Dermis blood vessel endothelial cell (primary cell): Measurements from ENCODE around the gene HEATR5A. TPM values are rescaled to one million over a fixed set of nuclear protein-coding genes. Genes with fewer than 3 reads are reported as not detected.

ENCODE experiments used
- DNase-seq: peaks from one replicate; pipeline ENCODE4 v3.0.0; 2010
- total RNA-seq: library from RNA; depleted of rRNA; stranded (reverse); fragments of >200 nt; gene quantifications from 2 replicates; pipeline ENCODE4 v1.2.3, GENCODE V29; 2014

Gene HEATR5A
- total RNA-seq, 1 donor from 2014 or later = 43.1 TPM

GRCh38 chr14:31425905-31426304 lies 5.6 kb upstream of the HEATR5A start:
- DNase-seq = no peak

DNA sequence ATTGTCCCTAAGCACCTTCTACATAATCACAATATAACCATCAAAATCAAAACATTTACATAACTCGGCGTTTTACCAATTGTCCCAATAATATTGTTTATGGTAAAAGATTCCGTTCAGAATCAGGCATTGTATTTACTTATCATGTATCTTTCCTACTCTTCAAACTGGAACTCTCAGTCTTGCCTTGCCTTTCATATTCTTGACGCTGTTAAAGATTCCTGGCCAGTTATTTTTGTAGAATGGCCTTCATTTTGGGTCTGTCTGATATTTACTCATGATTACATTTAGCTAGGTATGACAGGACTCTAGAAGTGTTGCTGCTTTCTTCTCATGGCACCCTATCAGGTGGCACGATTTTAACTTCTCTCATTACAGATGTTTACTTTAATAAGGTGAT lies 850 bp upstream of the HEATR5A start:
- no peak for DNase-seq

GRCh38 chr14:31419967-31420318 lies 407 bp downstream of the HEATR5A start:
- DNase-seq = peak; percentile 66

DNA sequence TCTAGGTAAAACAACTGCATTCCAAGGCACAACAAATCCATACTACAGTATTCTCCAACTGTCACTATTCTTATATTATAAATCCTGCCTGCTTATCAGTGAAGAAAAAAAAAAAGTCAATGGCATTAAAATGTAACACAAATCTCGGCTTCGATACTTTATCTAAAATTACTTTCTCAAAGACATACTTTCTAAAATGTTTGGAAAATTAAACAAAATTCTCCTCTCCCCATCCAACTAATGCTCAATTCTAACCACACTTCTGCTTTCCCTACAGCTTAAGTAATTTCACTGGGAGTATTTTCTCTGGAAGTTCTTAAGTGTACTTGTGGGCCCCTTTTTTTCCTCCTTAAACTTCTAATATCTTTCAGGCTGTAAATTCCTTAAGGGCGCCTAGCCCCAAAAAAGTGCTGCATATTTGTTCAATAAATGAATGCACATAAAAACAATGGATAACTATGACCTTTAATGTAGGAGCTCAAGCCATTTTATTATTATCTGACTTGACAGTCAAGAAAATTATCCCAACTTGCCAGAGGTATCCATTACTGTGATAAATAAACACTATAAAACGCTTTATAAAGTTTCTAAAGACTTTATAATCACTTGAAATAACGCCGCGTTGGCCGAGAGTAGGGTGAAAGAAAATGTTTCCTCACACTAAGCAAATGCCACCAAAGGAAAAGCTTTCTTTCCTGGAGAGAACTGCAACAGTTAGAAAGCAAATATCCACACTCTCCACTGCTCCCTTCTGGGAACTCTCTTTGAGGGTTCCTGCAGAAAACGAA lies 977 bp downstream of the HEATR5A start:
- DNase-seq = peak; percentile 12

DNA sequence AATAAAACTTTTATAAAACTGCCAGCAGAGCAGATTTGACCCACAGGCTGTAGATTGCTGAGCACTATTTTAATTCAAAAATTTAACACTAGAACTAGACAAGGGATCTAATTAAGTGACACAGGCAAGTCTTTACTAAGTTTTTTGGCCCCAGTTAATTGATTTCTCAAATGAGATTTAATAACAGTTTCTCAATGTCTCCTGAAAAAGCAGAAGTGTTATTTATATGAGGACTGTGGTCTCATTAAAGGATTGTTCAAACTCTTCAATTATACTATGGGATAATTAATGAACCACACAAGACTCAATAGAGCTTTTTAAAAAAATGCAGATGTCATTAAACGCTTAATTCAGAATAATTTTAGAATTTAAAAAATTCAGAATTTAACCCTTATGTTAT lies 1.9 kb downstream of the HEATR5A start:
- DNase-seq = no peak

- peak; percentile 67 for DNase-seq
Measured at GRCh38 chr14:31414190-31414833, 6.0 kb downstream of the HEATR5A start.

DNA sequence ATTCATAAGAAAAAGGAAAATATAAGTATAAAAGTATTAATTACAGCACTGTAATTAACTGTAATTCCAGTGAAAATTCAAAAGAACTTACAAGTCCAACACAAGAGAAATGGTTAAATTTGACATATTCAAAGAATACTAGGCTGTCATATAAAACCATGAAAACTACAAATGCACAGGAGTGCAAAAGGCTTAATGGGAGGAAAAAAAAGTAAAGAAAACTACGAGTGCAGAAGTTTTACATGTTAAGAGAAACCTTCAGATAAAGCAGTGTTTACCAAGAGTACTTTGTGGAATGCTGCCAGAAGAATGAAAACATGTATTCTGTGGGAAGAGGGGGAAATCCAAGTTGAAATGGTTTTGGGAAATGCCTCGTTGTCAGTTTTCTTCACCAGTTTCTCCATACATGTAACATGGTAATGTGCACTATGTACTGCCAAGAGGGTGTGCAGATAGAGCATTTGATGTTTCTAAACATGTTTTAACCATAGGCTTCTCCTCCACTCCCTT lies 9.1 kb downstream of the HEATR5A start:
- peak; percentile 25 for DNase-seq

DNA sequence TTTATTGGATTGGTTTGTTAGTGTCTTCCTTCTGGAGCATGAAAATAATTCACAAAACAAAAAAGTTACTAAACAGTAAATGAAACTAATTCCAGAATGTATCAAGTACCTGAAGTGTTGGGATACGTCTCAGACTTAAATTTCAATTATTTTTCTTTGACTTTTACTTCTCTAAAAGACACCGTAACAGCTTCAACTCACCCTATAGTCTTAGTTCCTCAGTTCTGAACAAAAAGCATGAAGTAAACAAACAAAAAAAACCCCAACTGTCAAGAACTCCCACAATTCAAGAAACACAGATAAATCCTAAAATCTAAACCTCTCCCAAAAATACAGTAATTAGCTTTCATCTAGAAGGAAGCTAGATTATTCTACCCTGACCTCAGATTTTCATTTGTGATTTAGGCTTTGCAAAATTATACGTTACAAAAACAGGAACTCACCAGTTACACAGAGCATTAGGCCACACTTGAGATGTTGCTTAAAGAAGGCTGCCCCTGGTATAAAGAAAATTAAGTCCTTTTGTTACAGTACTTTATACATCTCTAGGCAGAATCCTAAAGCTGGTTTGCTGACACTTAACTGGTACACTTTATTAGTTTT lies 10.2 kb downstream of the HEATR5A start:
- no peak for DNase-seq

- no peak for DNase-seq
Measured at GRCh38 chr14:31408421-31408820, 11.9 kb downstream of the HEATR5A start.

DNA sequence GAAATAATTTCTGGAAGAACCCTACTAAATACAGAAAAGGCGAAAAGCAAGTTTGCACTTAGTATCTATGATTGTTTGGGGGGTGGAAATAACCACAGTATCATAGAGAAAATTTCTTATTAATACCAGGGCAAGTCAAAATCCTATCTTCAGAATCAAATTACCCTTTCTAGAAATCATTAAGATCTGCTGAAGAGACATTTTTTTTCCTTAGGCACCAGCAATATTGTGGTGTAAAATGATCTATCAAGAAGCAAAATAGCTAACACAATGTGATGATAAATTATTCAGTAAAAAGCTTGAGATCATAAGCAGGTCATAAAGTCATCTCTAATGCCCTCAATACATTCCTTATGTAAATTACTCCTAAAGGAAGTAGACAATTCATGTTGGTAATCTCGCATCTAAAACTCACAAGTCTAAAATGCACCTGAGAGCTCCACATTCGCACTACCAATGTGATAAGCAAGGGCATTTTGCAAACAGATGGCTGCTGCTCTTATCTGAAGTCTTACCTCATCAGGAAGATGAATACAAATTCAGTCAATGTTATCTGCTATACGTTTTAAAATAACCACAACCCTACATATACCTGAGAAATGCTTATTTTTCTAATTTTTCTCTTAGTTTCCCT lies 14.6 kb downstream of the HEATR5A start:
- no peak for DNase-seq

DNA sequence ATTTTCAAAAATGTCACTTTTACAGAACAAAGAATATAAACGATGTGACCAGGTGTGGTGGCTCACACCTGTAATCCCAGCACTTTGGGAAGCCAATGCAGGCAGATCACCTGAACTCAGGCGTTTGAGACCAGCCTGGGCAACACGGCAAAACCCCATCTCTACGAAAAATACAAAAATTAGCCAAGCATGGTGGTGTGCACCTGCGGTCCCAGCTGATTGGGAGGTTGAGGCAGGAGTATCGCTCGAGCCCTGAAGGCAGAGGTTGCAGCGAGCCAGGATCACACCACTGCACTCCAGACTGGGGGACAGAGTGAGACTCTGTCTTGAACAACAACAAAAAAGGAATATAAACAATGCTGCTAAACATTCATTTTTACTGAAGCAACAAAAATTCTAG lies 15.2 kb downstream of the HEATR5A start:
- no peak for DNase-seq

- DNase-seq = no peak
Measured at GRCh38 chr14:31403707-31404106, 16.6 kb downstream of the HEATR5A start.

GRCh38 chr14:31402764-31403439 lies 17.4 kb downstream of the HEATR5A start:
- no peak for DNase-seq

- no peak for DNase-seq
Measured at GRCh38 chr14:31401369-31401932, 18.9 kb downstream of the HEATR5A start.

GRCh38 chr14:31400031-31400638 lies 20.2 kb downstream of the HEATR5A start:
- no peak for DNase-seq

DNA sequence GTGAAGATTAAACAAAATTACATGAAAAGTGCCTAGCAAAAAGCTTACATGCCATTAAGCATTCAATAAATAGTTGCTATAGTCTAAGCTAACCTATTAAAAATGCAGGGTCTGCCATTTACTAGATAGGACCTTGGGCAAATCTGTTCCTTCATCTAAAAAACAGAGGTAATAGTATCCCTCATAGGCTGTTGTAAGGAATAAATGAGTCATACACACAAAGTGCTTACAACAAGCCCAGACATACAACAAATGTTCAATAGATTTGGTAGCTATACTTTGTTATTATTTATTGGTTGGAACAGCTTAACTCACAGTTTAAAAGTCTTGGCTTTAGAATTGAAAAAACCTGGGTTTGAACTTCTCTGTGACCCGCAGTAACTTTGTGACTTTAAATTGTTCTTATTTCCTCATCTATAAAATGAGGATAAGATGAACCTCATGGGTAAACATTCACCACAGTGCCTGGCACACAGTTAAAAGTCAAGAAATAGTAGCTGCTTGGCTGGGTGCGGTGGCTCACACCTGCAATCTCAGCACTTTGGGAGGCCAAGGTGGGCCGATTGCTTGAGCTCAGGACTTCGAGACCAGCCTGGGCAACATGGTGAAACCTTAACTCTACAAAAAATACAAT lies 24.7 kb downstream of the HEATR5A start:
- DNase-seq = no peak

DNA sequence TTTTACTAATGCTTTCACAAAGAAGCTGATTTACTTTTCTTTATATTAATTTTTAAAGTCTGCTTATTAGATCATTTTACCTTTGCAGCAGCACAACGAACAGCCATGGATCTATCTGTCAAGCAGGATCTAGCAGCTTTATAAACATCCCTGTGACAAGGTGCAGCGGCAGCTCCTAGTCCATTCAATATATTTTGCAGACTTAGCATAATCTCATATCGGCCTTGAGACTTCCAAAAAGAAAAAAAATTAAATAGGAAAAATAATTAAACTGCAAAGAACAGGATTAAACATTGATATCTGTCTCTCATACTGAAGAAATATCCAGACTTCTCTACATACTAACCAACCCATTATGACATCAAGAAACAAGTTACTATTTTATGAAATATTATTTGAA lies 25.2 kb downstream of the HEATR5A start:
- DNase-seq = no peak

- no peak for DNase-seq
Measured at GRCh38 chr14:31391977-31392503, 28.3 kb downstream of the HEATR5A start.

GRCh38 chr14:31391473-31391872 lies 28.9 kb downstream of the HEATR5A start:
- DNase-seq = no peak

- DNase-seq = no peak
Measured at GRCh38 chr14:31389946-31390345, 30.4 kb downstream of the HEATR5A start.
